Right atrium auricular region (tissue), 2 donors: ENCODE data around the gene GAA. TPM values are rescaled to one million over a fixed set of nuclear protein-coding genes. Genes with fewer than 3 reads are reported as not detected.

ENCODE experiments used
- DNase-seq: peaks from one replicate; pipeline ENCODE4 v3.0.0-alpha.2; 2019; ENCODE audit warnings: low spot score
- H3K27ac ChIP-seq, 2 donors: fragments of 200-600 bp; sonication (generic); 1 replicate in 1 of 2; 2 replicates in 1 of 2; pipeline ENCODE4 v1.5.1; 2016 to 2019
- H3K27me3 ChIP-seq, 2 donors: fragments of 200-600 bp; sonication (generic); one replicate each; pipeline versions ENCODE4 v1.5.1 to v1.6.0; 2017 to 2019
- H3K36me3 ChIP-seq: fragments of 200-600 bp; sonication (generic); one replicate; pipeline ENCODE4 v1.5.1; 2016
- H3K4me1 ChIP-seq, 2 donors: fragments of 200-600 bp; sonication (generic); one replicate each; pipeline versions ENCODE4 v1.5.1 to v1.6.0; 2017 to 2019
- H3K4me3 ChIP-seq, 2 donors: fragments of 200-600 bp; sonication (generic); 1 replicate in 1 of 2; 2 replicates in 1 of 2; pipeline ENCODE4 v1.5.1; 2017 to 2019; ENCODE audit warnings: mild to moderate bottlenecking in 1 of 2, moderate library complexity in 1 of 2
- H3K9me3 ChIP-seq, 2 donors: fragments of 200-600 bp; sonication (generic); one replicate each; pipeline ENCODE4 v1.5.1; 2019
- CTCF ChIP-seq, 2 donors: fragments of 200-600 bp; sonication (generic); IDR thresholded peaks; one replicate each; pipeline ENCODE4 v1.5.1; 2019; ENCODE audit warnings: antibody characterized with exemption in 2 of 2
- total RNA-seq, 2 donors: library from RNA; depleted of rRNA; stranded (reverse); fragments of >200 nt; gene quantifications; one replicate each; pipeline ENCODE4 v1.1.0, GENCODE V29; 2016

GAA gene
- total RNA-seq, 2 donors from 2014 or later: 54.8 to 99.1 TPM

DNA sequence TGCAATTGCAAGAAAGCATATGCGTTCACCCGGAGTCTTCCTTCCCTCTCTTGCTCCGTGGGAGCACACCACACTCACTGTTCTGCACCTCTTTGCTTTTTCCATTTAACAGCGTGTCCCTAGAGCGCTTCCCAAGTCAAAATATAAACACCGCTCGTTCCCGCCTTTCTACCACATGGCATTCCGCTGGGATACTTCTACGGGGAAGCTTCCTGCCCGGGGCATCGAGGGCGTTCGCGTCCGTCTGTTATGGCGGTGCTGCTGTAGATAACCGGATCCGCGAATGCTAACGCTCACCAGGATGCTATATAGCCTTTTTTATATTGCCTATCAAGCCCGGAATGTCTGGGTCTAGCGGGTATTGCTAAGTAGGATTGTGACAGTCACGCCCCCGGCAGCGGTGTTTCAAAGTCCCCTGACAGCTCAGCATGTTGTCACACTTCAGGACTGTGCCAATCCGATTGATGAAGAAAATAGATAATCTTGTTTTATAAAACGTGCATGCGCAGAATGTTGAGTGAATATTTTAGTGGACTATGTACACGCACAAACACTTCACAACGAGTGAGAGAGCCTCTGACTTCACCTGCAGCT lies 33.9 kb upstream of the GAA start:
- DNase-seq: no peak
- no peaks in the 10 kb centered on the region for H3K36me3 ChIP-seq
- no peaks in the 10 kb centered on the region for H3K9me3 ChIP-seq
- peaks cover 0 to 44% of the 10 kb centered on the region in 2 donors for H3K4me1 ChIP-seq
- H3K27me3 ChIP-seq: no peaks in the 10 kb centered on the region
- no peak overlapping the region for H3K4me3 ChIP-seq
- TF ChIP-seq CTCF (IDR thresholded peaks at IDR 0.05): no peak
- H3K27ac ChIP-seq: no peak overlapping the region

DNA sequence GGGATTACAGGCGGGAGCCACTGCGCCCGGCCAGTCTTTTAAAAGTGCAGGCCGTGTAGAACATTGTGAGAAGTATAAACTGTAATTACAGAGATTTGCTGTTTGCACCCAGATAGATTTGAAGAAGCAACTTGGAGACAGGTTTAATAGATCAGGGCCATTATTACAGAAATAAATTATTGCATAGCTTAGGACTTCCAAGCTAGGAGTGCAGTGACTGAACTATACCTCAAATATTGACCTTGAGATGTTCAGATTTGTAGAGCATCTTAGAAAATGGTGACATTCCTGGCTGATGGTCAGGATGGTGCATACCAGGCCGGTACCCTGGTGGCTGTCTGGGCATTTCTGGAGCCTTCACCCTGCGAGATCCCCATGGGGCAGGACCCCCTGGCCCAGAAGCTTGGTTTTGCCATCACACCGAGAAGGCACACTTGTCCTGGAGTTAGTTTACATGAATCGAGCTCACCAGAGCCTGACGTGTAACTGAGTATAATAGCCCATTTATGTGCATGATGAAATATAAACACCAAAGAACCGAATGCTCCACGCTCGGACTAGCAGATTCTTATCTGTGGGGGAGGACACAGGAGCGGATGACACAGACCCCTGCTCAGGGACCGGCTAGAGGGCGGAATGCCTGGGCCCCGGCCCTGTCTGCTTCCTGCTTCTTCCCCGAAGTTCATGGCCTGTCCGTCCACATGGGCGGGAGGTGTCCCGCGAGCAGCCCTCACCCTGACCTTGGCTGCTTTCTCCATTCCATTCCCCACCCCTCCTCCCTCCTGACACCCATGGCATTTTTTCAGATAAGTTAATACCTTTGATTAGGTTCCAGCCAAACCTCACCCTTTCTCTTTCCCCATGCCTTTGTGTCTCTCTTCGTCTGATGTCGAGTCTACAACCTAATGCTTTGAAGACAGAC lies 32.8 kb upstream of the GAA start:
- H3K27me3 ChIP-seq: no peaks in the 10 kb centered on the region
- H3K9me3 ChIP-seq: no peaks in the 10 kb centered on the region
- no peak for TF ChIP-seq CTCF (IDR thresholded peaks at IDR 0.05)
- peak; percentile 69 for DNase-seq
- H3K36me3 ChIP-seq: no peaks in the 10 kb centered on the region
- H3K27ac ChIP-seq: peak overlapping the region; percentile 50 to 84
- peak overlapping the region in 1 of 2 donors; percentile 4 for H3K4me3 ChIP-seq
- H3K4me1 ChIP-seq: peaks cover 0 to 44% of the 10 kb centered on the region in 2 donors

DNA sequence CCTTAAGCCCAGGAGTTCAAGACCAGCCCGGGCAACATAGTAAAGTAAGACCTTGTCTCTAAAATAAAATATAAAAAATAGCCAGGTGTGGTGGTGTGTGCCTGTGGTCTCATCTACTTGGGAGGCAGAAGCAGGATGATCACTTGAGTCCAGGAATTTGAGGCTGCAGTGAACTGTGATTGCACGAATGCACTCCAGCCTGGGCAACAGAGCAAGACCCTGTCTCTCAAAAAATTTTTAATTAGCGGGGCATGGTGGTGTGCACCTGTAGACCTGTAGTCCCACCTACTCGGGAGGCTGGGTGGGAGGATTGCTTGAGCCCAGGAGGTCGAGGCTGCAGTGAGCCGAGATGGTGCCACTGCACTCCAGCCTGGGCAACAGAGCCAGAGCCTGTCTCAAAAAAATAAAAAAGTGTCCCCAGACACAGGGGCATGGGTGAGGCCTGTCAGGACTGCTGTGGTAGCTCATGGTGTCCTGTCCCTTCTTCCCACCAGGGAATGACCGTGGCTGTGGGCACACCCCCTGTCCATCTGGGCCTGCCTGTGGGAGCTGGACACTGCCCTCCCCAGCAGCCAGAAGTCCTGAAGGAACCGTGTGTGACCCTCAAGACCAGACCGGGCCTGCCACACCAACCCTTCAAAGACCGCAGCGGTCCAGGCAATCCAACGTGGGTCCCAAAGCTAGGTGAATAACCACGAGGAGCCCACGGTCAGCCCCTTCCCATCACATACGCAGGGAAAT lies 30.8 kb upstream of the GAA start:
- Histone ChIP-seq H3K9me3 (no peaks in the 10 kb centered on the region), H3K4me3 (peak overlapping the region; percentile 16 to 49), H3K36me3 (no peaks in the 10 kb centered on the region), H3K4me1 (peaks cover 0 to 40% of the 10 kb centered on the region in 2 donors), H3K27ac (peak overlapping the region; percentile 84 to 87), H3K27me3 (no peaks in the 10 kb centered on the region)
- TF ChIP-seq CTCF (IDR thresholded peaks at IDR 0.05): no peak
- DNase-seq: no peak

DNA sequence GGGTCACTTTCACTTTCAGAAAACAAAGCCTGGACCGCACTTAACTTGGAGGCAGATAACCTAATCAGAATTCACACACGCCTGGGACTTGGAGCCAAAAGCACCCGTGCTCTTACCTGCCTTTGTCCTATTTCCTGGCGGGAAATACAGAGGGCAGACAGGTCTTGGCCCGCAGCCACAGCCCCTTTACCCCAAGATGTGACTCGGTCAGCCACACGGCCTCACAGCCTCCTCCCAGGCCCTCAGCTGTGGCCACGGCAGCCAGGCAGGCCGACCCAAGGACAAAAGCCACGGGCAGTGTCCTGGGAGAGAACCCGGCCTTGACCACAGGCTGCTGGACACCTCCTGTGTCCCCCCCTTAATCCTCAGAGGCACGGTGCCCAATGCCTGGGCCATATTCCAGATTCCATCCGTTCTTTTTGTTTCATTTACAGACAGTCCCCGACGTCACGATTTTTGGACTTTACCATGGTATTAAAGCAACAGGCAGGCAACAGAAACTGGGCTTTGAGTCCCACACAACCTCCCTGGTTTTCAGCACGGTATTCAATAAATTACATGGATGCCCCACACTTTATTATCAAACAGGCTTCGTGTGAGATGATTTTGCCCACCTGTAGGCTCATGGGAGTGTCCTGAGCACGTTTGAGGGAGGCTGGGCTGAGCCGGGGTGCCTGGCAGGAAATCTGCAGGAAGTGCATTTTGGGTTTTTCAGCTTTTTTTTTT lies 30.1 kb upstream of the GAA start:
- H3K9me3 ChIP-seq: no peaks in the 10 kb centered on the region
- H3K36me3 ChIP-seq: no peaks in the 10 kb centered on the region
- peak overlapping the region; percentile 16 to 49 for H3K4me3 ChIP-seq
- H3K27ac ChIP-seq: peak overlapping the region; percentile 84 to 87
- no peaks in the 10 kb centered on the region for H3K27me3 ChIP-seq
- TF ChIP-seq CTCF (IDR thresholded peaks at IDR 0.05): no peak
- DNase-seq: peak; percentile 84
- H3K4me1 ChIP-seq: peaks cover 0 to 40% of the 10 kb centered on the region in 2 donors

GRCh38 chr17:80072410-80072809 lies 29.0 kb upstream of the GAA start:
- H3K36me3 ChIP-seq: no peaks in the 10 kb centered on the region
- no peak overlapping the region for H3K4me3 ChIP-seq
- no peaks in the 10 kb centered on the region for H3K27me3 ChIP-seq
- no peak for DNase-seq
- peaks cover 0 to 40% of the 10 kb centered on the region in 2 donors for H3K4me1 ChIP-seq
- no peak for TF ChIP-seq CTCF (IDR thresholded peaks at IDR 0.05)
- H3K9me3 ChIP-seq: no peaks in the 10 kb centered on the region
- H3K27ac ChIP-seq: no peak overlapping the region
